IMR-90 (cell line): Measurements from ENCODE around the gene GABBR1. TPM values are rescaled to one million over a fixed set of nuclear protein-coding genes. Genes with fewer than 3 reads are reported as not detected.

Experiments
- ATAC-seq: fragments of 200-7000 bp; cut with Tn5 transposase; 2 replicates; pipeline ENCODE4 v1.9.1; 2020; ENCODE audit warnings: low read depth, mild to moderate bottlenecking, moderate library complexity
- BruUV-seq: library from RNA; stranded (reverse); fragments of 400-500 nt; replicated peaks from 2 replicates; lab custom pipeline; 2021; lab: Mats Ljungman, UMichigan
- CTCF ChIA-PET: fragments of 300-600 bp; formaldehyde crosslinking; extraction: SDS; loops from one replicate; lab custom pipeline; 2021; ENCODE audit warnings: antibody characterized with exemption; lab: Yijun Ruan, JAX
- POLR2A ChIA-PET: fragments of 300-600 bp; sonication (Branson Sonifier 250); formaldehyde crosslinking; loops from one replicate; lab custom pipeline; 2022; ENCODE audit warnings: antibody characterized with exemption; ENCODE audit not compliant: unreplicated experiment; lab: Charles Lee
- DNase-seq: peaks from one replicate; pipeline ENCODE4 v3.0.0; 2013
- H2AFZ ChIP-seq: replicated peaks from 2 replicates; pipeline ENCODE3; 2013; ENCODE audit warnings: low read length, mild to moderate bottlenecking; ENCODE audit not compliant: poor library complexity
- H2AK5ac ChIP-seq: 2 replicates; pipeline ENCODE4 v1.6.1; 2013; ENCODE audit warnings: low read depth, low read length, inconsistent platforms
- H2AK9ac ChIP-seq: replicated peaks from 2 replicates; pipeline ENCODE3; 2013; ENCODE audit warnings: mild to moderate bottlenecking, low read depth, low read length, moderate library complexity; ENCODE audit not compliant: poor library complexity
- H2BK120ac ChIP-seq: 2 replicates; pipeline ENCODE4 v1.6.1; 2013; ENCODE audit warnings: low read depth, low read length, inconsistent platforms
- H2BK15ac ChIP-seq: 3 replicates; pipeline ENCODE4 v1.6.1; 2013; ENCODE audit warnings: low read depth, low read length, inconsistent platforms
- H2BK20ac ChIP-seq: 2 replicates; pipeline ENCODE4 v1.6.1; 2013; ENCODE audit warnings: low read depth, mild to moderate bottlenecking, inconsistent platforms, low read length, moderate library complexity
- H2BK5ac ChIP-seq: 2 replicates; pipeline ENCODE4 v1.6.1; 2013; ENCODE audit warnings: mild to moderate bottlenecking, low read depth, low read length, inconsistent platforms; ENCODE audit not compliant: poor library complexity, severe bottlenecking
- H3K14ac ChIP-seq: replicated peaks from 2 replicates; pipeline ENCODE4 v1.6.1; 2013; ENCODE audit warnings: low read depth, low read length, inconsistent platforms
- H3K18ac ChIP-seq: 2 replicates; pipeline ENCODE4 v1.6.1; 2013; ENCODE audit warnings: low read depth, low read length, control low read depth
- H3K23ac ChIP-seq: 2 replicates; pipeline ENCODE4 v1.6.1; 2013; ENCODE audit warnings: low read depth, low read length, inconsistent platforms
- H3K27ac ChIP-seq: 2 replicates; pipeline ENCODE4 v1.5.1; 2013; ENCODE audit warnings: mild to moderate bottlenecking, control low read depth, low read length; ENCODE audit not compliant: insufficient read depth
- H3K27me3 ChIP-seq: 2 replicates; pipeline ENCODE4 v1.6.1; 2013; ENCODE audit warnings: low read length; ENCODE audit not compliant: control insufficient read depth, insufficient read depth
- H3K36me3 ChIP-seq: 2 replicates; pipeline ENCODE4 v1.6.1; 2013; ENCODE audit warnings: low read length, mixed read lengths; ENCODE audit not compliant: control insufficient read depth, insufficient read depth
- H3K4ac ChIP-seq: 2 replicates; pipeline ENCODE4 v1.6.1; 2013; ENCODE audit warnings: low read depth, low read length, inconsistent platforms
- H3K4me1 ChIP-seq: 2 replicates; pipeline ENCODE4 v1.6.1; 2013; ENCODE audit warnings: low read length, mixed read lengths; ENCODE audit not compliant: control insufficient read depth, insufficient read depth
- H3K4me2 ChIP-seq: 2 replicates; pipeline ENCODE4 v1.6.1; 2013; ENCODE audit warnings: low read depth, mild to moderate bottlenecking, control low read depth, low read length, moderate library complexity
- H3K4me3 ChIP-seq: 2 replicates; pipeline ENCODE4 v1.5.1; 2013; ENCODE audit warnings: low read depth, mild to moderate bottlenecking, control low read depth, low read length, moderate library complexity; ENCODE audit not compliant: insufficient read depth
- H3K56ac ChIP-seq: 2 replicates; pipeline ENCODE4 v1.6.1; 2013; ENCODE audit warnings: low read length, inconsistent platforms; ENCODE audit not compliant: insufficient read depth; ENCODE audit errors: extremely low read depth
- H3K79me1 ChIP-seq, 2 experiments: 2 replicates each; pipeline ENCODE4 v1.6.1; 2013; ENCODE audit warnings: low read length in 2 of 2, inconsistent platforms in 1 of 2, low read depth in 1 of 2
- H3K9ac ChIP-seq: 2 replicates; pipeline ENCODE4 v1.6.1; 2013; ENCODE audit warnings: low read depth, low read length, control low read depth
- H3K9me1 ChIP-seq: 2 replicates; pipeline ENCODE4 v1.6.1; 2013; ENCODE audit warnings: low read length, inconsistent platforms; ENCODE audit not compliant: insufficient read depth
- H3K9me3 ChIP-seq: 2 replicates; pipeline ENCODE4 v1.6.1; 2013; ENCODE audit warnings: low read length; ENCODE audit not compliant: control insufficient read depth, insufficient read depth
- H4K20me1 ChIP-seq: 2 replicates; pipeline ENCODE4 v1.6.1; 2013; ENCODE audit warnings: low read length, inconsistent platforms; ENCODE audit not compliant: insufficient read depth
- H4K5ac ChIP-seq: 2 replicates; pipeline ENCODE4 v1.6.1; 2013; ENCODE audit warnings: mild to moderate bottlenecking, low read depth, low read length, control low read depth
- H4K8ac ChIP-seq, 2 experiments: 2 replicates each; pipeline ENCODE4 v1.6.1; 2013; ENCODE audit warnings: low read depth in 2 of 2, low read length in 2 of 2, control low read depth in 1 of 2, inconsistent platforms in 1 of 2
- H4K91ac ChIP-seq: 2 replicates; pipeline ENCODE4 v1.6.1; 2013; ENCODE audit warnings: low read depth, low read length, inconsistent platforms; ENCODE audit not compliant: insufficient read depth
- CEBPB ChIP-seq: IDR thresholded peaks from 2 replicates; pipeline ENCODE4 v1.6.1; 2012; ENCODE audit warnings: low read depth, low read length, improper control_type of control experiment
- FOS ChIP-seq: fragments of 150-350 bp; IDR thresholded peaks from 2 replicates; pipeline ENCODE4 v1.6.1; 2016; ENCODE audit warnings: low read depth, low read length
- MAFK ChIP-seq: IDR thresholded peaks from 2 replicates; pipeline ENCODE4 v1.6.1; 2012; ENCODE audit warnings: low read depth, low read length, improper control_type of control experiment
- NFE2L2 ChIP-seq: fragments of 150-350 bp; IDR thresholded peaks from 2 replicates; pipeline ENCODE4 v1.6.1; 2016; ENCODE audit warnings: low read depth, mild to moderate bottlenecking, low read length
- RAD21 ChIP-seq: IDR thresholded peaks from 2 replicates; pipeline ENCODE4 v1.6.1; 2012; ENCODE audit warnings: low read length, improper control_type of control experiment
- WGBS, 2 experiments: methylation state at CpG; one replicate each; pipeline versions ENCODE4 v1.1.5 to v1.1.7; 2013; ENCODE audit warnings: missing lambda C conversion rate in 2 of 2; ENCODE audit not compliant: insufficient read length in 1 of 2; ENCODE audit errors: extremely low coverage in 2 of 2; 5-methylcytosine and 5-hydroxymethylcytosine counted together
- dilution Hi-C: fragments of 300-500 bp; cut with HindIII; formaldehyde crosslinking; loops from one replicate; pipeline ENCODE4 v1.14.3; 2018; ENCODE audit warnings: low sequenced_read_pairs; ENCODE audit not compliant: unreplicated experiment
- in situ Hi-C: fragments of 300-500 bp; cut with MboI; formaldehyde crosslinking; loops from 3 replicates; pipeline ENCODE4 v1.14.3; 2019; ENCODE audit warnings: low sequenced_read_pairs, inconsistent platforms, mixed read lengths
- intact Hi-C: fragments of 100-400 bp; cut with micrococcal nuclease; formaldehyde crosslinking; loops from 2 replicates; pipeline ENCODE4 v1.10.0; 2022
- polyA plus RNA-seq, 3 experiments: library from polyadenylated mRNA; depleted of rRNA; stranded (reverse); fragments of >200 nt; gene quantifications; 2 replicates each; pipeline ENCODE4 v1.2.3, GENCODE V29; 2012; ENCODE audit warnings: low replicate concordance in 1 of 3
- total RNA-seq: library from RNA; depleted of rRNA; stranded (reverse); fragments of >200 nt; gene quantifications from 2 replicates; pipeline ENCODE4 v1.2.3, GENCODE V29; 2012
- TF ChIP-seq, protein P1 (sequence below): fragments of 150-350 bp; IDR thresholded peaks from 2 replicates; pipeline ENCODE4 v1.6.1; 2016; ENCODE audit warnings: low read depth, mild to moderate bottlenecking, low read length, moderate library complexity, borderline replicate concordance

GABBR1 gene
- total and polyA plus RNA-seq, 2 of the 4 experiments (the other 2 are of a cell fraction): 5.9 to 31.5 TPM

DNA sequence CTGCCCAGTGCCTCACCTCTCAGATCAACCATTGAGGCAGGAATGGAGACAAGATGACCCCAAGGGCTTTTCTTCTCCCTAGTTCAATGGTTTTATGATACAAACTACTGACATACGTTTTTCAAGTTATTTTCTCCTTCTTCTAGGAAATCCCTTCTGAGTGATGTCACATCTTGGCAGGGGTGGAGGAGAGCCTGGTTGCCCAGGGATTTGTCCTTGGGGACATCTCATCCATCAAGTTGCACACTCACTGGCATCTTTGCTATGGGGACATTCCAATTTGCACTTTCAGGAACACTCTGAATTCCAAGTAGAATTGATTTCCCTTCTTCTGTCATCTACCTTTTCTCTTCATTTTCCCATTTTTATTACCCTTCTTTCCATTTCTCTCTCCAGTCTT lies 38.0 kb upstream of the GABBR1 start:
- no CpG with 5 or more reads among the region's 1 CpG for WGBS, 2 experiments
- Histone ChIP-seq H3K4ac (no peak overlapping the region), H2AK9ac (no peak overlapping the region), H3K27ac (no peak overlapping the region), H3K9me3 (no peaks in the 10 kb centered on the region), H4K5ac (no peak overlapping the region), H4K8ac (no peak overlapping the region), H3K23ac (no peak overlapping the region), H3K27me3 (0 out of 2 replicates have a peak, but pooled peaks cover under 1% of the 10 kb centered on the region), H2BK5ac (no peak overlapping the region), H2AK5ac (no peak overlapping the region), H2BK120ac (no peak overlapping the region), H2AFZ (no peak overlapping the region), H3K56ac (no peak overlapping the region), H3K9ac (no peak overlapping the region), H3K4me3 (no peak overlapping the region), H4K91ac (no peak overlapping the region), H4K20me1 (no peaks in the 10 kb centered on the region), H2BK15ac (no peak overlapping the region), H3K4me2 (no peak overlapping the region), H2BK20ac (no peak overlapping the region), H3K36me3 (no peaks in the 10 kb centered on the region), H3K79me1 (no peaks in the 10 kb centered on the region), H3K18ac (no peak overlapping the region), H3K14ac (no peak overlapping the region), H3K9me1 (no peaks in the 10 kb centered on the region), H3K4me1 (no peaks in the 10 kb centered on the region)
- in situ Hi-C loops (no loop called here), dilution Hi-C loops (no loop called here), intact Hi-C loops (no loop called here)
- CTCF ChIA-PET: no interaction called here
- ATAC-seq (no peak), DNase-seq (no peak)
- TF ChIP-seq NFE2L2: no peak
- TF ChIP-seq, protein P1, sequence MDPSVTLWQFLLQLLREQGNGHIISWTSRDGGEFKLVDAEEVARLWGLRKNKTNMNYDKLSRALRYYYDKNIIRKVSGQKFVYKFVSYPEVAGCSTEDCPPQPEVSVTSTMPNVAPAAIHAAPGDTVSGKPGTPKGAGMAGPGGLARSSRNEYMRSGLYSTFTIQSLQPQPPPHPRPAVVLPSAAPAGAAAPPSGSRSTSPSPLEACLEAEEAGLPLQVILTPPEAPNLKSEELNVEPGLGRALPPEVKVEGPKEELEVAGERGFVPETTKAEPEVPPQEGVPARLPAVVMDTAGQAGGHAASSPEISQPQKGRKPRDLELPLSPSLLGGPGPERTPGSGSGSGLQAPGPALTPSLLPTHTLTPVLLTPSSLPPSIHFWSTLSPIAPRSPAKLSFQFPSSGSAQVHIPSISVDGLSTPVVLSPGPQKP: no peak
- no peak for TF ChIP-seq MAFK
- TF ChIP-seq FOS: no peak
- no peak for TF ChIP-seq RAD21
- no peak for TF ChIP-seq CEBPB
- BruUV-seq: no TSS peak
- POLR2A ChIA-PET: no interaction called here
